ENCODE data around the gene ENOSF1.

The ENOSF1 gene

DNA sequence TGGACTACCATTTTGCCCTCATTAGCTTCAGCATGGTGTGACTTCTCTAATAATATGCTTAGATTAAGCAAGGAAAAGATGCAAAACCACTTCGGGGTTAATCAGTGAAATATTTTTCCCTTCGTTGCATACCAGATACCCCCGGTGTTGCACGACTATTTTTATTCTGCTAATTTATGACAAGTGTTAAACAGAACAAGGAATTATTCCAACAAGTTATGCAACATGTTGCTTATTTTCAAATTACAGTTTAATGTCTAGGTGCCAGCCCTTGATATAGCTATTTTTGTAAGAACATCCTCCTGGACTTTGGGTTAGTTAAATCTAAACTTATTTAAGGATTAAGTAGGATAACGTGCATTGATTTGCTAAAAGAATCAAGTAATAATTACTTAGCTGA, 38.7 kb downstream of the ENOSF1 start:
- no peak for DNase-seq (ENCODE audit: low read depth, low spot score)

DNA sequence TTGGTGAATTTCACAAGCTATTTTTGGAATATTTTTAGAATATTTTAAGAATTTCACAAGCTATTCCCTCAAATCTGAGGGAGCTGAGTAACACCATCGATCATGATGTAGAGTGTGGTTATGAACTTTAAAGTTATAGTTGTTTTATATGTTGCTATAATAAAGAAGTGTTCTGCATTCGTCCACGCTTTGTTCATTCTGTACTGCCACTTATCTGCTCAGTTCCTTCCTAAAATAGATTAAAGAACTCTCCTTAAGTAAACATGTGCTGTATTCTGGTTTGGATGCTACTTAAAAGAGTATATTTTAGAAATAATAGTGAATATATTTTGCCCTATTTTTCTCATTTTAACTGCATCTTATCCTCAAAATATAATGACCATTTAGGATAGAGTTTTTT, 39.1 kb downstream of the ENOSF1 start:
- no peak for DNase-seq (ENCODE audit: low read depth, low spot score)

DNA sequence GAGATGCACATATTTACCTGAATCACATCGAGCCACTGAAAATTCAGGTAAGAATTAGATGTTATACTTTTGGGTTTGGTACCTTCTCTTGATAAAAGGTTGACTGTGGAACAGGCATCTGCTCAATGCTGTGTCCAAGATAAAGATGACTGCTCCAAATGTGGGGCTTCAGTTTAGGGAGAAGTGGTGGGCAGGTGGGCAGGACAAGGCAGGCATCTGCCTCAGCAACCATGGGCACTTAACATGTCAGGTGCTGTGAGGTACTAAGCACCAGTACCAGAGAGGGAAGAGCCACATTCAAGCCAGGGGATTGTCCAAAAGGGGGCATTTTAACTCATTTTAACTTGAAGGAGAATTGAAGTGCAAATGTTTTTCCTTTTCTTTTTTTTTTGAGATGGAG, 41.0 kb downstream of the ENOSF1 start:
- DNase-seq (ENCODE audit: low read depth, low spot score), result no peak

DNA sequence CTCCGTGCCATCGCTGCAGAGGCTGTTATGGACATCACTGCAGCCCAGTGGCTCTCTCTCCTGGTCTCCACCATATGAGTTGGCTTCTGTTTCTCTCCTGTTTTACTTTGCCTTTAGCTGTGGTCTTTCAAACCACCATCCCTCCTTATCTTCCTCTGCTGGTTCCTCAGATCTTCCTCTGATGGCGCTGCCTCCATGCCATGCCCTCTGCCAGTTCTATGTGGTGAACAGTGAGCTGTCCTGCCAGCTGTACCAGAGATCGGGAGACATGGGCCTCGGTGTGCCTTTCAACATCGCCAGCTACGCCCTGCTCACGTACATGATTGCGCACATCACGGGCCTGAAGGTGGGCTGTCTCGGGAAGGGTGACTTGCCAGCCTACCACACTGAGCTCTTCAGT, 41.9 kb downstream of the ENOSF1 start:
- no peak for DNase-seq (ENCODE audit: low read depth, low spot score)

DNA sequence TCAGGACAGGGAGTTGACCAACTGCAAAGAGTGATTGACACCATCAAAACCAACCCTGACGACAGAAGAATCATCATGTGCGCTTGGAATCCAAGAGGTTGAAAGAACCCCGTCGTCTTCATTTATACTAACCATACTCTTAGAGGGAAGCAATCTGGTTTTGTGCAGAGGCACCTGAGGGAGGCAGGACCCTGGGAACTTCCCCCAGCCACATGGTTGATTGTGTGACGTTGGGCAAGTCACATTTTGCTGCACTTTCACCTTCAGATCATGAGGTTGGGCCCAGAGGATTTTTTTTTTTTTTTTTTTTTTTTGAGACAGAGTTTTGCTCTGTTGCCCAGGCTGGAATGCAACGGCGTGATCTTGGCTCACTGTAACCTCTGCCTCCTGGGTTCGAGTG, 43.4 kb downstream of the ENOSF1 start:
- DNase-seq (ENCODE audit: low read depth, low spot score), result no peak

DNA sequence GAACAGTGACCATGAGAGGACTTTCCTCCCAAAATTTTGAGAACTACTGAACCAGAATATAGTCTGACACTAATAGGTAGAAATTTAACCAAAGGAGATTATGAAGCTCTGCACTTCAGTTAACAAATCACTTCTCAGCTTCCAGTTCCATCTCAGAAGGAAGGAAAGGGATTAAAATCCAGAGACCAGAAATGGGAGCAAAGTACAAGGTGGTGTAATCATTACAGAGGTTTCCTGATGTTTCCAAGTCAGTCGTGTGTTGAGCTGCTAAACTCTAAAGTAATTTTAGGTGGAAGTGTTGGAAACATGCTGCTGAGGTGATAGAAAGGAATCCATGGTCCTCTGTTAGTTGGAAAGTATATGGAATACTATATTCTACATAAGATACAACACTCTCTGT, 44.2 kb downstream of the ENOSF1 start:
- DNase-seq (ENCODE audit: low read depth, low spot score), result no peak

DNA sequence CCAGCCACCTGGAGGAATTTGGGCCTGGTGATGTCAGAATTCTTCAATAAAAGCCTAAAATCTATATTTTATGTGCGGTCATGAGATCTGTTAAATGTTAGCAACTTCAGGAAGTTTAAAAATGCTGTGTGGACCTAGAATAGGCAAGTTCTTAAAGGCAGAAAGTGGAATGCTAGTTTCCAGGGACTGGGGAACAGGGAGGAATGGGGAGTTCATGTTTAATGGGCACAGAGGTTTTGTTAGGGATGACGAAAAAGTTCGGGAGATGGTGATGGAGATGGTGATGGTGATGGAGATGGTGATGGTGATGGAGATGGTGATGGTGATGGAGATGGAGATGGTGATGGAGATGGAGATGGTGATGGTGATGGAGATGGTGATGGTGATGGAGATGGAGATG, 45.8 kb downstream of the ENOSF1 start:
- no peak for DNase-seq (ENCODE audit: low read depth, low spot score)

DNA sequence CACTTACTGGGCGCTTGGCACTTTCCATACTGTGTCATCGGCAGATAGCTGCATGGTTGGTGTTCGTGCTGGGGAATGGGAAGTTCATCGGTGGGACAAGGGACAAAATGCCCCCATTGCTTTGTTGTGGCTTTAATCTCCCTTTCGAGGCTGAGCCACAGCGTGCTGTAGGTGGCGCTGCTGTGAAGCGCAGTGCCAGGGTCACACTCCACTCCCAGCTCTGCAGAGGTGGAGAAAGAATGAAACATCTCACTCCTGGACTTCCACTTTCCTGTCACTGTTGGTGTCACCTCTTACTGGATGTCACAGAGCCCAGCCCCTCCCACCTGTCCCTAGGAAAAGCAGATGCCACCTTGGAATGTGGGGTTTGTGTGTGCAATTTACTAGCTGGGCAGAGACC, 46.3 kb downstream of the ENOSF1 start:
- DNase-seq (ENCODE audit: low read depth, low spot score), result no peak

DNA sequence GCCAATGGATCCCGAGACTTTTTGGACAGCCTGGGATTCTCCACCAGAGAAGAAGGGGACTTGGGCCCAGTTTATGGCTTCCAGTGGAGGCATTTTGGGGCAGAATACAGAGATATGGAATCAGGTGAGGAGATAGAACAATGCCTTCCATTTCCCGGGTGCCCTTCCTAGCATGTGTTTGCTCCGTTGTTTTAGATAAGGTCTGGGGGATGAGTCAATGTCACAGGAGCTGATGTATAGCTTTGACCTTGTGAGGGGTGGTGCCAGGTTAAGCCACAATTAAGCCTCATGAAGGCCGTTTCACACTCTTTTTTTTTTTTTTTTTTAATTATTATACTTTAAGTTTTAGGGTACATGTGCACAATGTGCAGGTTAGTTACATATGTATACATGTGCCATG, 50.2 kb downstream of the ENOSF1 start:
- DNase-seq (ENCODE audit: low read depth, low spot score), result no peak

DNA sequence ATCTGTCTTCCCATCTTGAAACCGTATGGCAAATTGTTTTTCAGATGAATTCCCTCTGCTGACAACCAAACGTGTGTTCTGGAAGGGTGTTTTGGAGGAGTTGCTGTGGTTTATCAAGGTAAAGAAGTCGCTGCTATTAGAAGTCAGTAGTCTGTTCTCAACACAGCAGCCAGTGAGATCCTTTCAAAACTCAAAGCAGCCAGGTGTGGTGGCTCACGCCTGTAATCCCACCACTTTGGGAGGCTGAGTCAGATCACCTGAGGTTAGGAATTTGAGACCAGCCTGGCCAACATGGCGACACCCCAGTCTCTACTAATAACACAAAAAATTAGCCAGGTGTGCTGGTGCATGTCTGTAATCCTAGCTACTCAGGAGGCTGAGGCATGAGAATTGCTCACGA, 52.8 kb downstream of the ENOSF1 start:
- no peak for DNase-seq (ENCODE audit: low read depth, low spot score)

DNA sequence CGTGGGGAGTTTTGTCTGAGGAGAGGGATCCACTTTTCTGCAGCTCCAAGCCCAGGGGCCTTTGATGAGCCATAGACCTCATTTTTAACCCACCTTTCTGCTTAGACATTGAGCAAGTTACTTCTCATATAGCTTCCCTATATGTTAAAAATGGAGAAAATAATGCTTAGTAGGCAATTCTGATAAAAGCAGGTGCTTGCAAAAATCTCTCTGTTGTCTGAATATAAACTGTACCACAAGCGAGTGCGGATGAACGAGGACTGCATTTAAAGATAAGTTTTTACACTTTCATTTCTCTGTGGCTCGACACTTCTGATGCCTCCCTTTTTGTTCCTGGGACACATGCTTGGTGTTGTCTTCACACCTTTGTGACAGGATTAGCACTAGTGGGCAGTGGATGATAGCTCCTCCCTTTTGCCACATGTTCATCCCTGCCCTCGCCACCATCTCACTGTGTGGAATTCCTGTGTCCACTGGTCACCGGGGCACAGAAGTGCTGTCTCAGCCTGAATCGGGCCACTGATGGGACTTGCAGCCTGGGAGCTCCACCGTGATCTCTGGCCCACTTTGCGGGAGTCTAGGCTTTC, 53.4 kb downstream of the ENOSF1 start:
- no peak for DNase-seq (ENCODE audit: low read depth, low spot score)

DNA sequence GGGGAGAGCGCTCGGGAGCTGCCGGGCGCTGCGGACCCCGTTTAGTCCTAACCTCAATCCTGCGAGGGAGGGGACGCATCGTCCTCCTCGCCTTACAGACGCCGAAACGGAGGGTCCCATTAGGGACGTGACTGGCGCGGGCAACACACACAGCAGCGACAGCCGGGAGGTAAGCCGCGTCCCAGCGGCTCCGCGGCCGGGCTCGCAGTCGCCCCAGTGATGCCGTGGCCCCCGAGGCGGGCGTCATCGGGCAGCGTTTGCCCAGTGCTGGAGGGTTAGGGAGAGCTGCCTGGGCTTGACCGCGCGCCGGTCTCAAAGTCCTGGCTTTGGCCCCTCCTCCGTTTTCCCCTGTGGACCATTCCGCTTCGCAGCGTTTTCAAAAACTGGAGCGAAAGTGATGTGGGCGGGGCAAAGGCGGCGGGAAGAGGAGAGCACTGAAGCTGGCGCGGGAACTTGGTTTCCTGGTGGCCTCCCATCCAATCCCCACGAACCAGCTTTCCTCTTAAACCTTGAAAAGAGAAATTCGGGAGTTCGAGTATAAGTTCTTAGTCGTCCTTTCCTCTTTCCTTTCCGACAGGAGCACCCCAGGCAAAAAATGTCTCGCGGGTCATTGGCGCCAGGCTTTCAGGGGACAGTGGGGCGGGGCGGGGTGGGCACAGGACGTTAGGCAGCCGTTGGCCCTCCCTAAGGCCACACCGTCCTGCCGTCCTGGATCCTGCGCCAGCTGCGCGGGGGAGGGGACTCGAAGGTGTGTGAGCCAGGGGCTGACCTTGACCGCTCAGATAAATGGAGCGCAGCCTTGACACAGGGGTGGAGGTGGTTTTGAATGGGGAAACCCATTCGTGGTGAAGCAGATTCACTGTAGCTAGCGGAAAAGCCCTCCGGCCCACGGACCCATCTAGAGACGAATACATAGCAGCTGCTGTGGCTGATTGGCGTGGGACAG, 54.2 kb downstream of the ENOSF1 start:
- peak; percentile 73 for DNase-seq (ENCODE audit: low read depth, low spot score)

DNA sequence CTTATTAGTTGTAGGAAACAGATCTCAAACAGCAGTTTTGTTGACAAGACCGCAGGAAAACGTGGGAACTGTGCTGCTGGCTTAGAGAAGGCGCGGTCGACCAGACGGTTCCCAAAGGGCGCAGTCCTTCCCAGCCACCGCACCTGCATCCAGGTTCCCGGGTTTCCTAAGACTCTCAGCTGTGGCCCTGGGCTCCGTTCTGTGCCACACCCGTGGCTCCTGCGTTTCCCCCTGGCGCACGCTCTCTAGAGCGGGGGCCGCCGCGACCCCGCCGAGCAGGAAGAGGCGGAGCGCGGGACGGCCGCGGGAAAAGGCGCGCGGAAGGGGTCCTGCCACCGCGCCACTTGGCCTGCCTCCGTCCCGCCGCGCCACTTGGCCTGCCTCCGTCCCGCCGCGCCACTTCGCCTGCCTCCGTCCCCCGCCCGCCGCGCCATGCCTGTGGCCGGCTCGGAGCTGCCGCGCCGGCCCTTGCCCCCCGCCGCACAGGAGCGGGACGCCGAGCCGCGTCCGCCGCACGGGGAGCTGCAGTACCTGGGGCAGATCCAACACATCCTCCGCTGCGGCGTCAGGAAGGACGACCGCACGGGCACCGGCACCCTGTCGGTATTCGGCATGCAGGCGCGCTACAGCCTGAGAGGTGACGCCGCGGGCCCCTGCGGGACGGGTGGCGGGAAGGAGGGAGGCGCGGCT, 55.0 kb downstream of the ENOSF1 start, which contains the start of gene TYMS:
Gene TYMS (plus strand): TSS at position 343 of the 690 bp plus-strand sequence. CDS start 90 bp downstream, at position 433.
- no peak for DNase-seq (ENCODE audit: low read depth, low spot score)

DNA sequence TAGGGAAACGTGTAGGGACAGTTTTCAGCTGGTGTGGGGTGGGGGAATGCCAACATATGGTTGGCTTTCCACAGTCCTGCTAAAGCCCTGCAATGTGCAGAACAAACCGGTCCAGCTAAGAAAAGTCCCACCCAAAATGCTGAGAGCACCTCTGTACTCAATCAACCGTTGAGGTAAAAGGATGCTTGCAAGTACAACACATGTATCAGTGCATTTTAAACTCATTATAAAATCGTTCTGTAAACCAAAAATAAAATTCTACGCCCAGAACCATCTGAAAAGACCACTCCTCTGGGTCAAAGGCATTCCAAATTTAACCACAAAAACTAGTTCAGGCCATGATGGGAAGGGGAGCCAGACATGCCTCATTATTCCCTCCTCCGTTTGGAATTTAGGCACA, 57.0 kb downstream of the ENOSF1 start:
- no peak for DNase-seq (ENCODE audit: low read depth, low spot score)

DNA sequence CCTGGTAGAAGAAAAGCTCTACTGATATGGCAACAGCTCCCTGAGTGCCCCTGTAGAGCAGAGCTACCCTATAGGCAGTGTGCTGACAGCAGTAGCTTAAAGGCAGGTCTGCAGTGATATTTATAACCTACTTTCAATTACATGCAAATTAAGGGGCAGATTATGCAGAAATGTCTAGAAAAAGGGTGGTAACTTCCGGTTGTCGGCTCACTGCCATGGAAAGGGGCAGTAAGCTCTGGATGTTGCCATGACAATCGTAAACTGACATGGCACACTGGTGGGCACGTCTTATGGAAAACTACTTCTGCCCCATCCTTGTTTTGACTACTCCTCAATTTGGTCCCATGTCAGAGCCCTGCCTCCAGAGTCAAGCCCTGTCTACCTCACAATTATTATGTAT, 57.8 kb downstream of the ENOSF1 start:
- DNase-seq (ENCODE audit: low read depth, low spot score), result no peak

DNA sequence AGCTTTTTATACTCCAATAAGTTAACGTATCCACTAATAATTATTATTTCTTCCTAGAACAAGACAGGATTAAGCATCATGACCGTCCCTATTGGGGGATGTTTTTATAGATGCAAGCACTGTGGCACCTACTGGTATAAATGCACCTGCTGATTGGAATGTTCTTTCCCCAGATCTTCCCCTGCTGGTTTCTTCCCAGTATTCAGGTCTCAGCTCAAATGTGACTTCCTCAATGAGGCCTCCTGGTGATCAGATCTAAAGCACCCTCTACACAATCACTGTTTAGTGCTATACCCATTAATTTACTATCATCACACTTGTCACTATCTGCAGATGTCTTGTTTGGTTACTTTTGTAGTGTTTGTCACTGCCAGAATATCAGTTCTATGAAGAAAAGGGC, 58.9 kb downstream of the ENOSF1 start:
- no peak for DNase-seq (ENCODE audit: low read depth, low spot score)

DNA sequence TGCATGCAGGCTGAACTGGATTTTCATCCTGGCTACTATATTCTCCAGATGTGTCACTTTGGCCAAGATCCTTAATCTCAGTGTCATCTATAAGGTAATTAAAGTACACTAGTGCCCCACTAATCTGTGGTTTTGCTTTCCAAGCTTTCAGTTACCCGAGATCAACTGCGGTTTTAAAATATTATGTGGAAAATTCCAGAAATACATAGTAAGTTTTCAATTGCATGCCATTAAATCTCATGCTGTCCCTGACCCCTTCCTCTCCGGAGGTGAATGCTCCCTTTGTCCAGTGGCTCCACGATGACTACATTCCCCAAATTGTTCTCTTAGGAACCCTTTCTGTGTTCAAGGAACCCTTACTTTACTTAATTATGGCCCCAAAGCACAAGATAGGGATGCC, 60.3 kb downstream of the ENOSF1 start:
- no peak for DNase-seq (ENCODE audit: low read depth, low spot score)

DNA sequence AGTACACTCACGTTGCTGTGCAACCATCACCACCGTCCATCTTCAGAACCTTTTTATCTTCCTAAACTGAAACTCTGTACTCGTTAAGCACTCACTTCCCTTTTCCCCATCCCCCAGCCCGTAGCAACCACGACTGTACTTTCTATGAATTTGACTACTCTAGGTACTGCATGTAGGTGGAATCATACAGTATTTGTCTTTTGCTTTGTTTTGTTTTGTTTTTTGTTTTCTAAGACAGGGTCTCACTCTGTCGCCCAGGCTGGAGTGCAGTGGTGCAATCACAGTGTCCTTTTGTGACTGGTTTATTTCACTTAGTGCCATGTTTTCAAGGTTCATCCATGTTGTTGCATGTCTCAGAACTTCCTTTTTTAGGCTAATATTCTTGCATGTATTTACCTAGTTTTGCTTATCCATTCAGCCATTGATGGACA, 62.0 kb downstream of the ENOSF1 start:
- no peak for DNase-seq (ENCODE audit: low read depth, low spot score)

DNA sequence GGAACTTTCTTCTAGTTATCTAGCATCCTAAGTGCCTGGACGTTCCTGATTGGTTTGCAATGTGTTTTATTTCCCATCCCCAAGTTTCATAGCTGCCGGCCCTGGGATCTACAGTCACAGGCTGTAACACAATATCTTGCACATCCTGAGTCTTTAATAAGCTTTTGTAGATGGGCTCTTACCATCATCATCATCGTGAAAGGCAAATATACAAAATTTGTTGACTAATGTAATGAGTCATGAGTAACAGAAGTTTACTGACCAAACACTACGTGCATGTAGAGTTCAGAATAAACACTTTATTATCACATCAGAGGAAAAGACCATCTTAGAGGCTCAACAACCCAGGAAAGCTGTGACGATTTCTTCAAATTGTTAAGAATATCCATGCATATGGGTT, 63.1 kb downstream of the ENOSF1 start:
- no peak for DNase-seq (ENCODE audit: low read depth, low spot score)

DNA sequence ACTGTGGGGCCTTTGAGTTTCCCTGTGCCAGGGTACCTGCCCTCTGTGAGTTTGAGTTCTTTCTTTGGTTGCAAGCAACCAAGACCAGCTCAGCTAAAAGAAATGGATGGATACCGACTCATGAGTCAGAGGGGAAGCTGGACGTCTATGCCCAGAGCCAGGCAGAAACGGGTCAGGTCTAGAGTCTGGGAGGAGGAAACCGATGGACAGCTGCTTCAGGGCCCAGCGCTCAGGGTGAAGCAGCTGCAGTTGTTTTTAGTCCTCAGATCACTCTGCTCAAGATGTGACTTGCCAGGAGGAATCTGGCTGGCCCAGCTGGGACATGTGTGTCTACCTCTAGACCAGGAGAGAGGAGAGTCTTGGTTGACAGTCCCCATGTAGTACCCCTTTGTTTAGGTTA, 65.1 kb downstream of the ENOSF1 start:
- DNase-seq (ENCODE audit: low read depth, low spot score), result no peak

DNA sequence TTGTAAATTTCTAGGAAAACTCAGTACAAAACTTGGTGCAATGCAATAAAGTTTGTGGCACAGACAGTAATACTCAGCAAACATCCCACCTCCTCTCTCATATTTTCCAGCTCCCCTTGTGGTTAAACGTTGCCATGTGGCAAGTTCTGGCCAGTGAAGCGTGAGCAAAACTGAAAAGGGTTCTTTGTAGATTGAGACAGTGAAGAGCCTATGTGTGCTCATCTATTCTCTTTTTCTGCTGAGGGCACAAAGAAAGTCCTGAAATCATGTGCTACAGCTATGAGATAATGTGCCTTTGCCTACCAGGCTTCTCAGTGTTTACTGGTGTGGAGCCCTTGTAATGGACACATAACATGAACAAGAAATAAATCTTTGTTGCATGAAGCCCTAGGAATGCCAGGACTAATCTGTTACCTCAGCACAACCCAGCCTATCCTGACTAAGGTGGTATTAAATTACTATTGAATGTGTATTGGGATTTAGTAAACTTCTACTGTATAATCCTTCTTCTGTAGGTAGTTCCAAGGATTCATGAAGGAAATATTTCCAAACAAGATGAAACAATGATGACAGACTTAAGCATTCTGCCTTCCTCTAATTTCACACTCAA, 67.9 kb downstream of the ENOSF1 start:
- no peak for DNase-seq (ENCODE audit: low read depth, low spot score)

DNA sequence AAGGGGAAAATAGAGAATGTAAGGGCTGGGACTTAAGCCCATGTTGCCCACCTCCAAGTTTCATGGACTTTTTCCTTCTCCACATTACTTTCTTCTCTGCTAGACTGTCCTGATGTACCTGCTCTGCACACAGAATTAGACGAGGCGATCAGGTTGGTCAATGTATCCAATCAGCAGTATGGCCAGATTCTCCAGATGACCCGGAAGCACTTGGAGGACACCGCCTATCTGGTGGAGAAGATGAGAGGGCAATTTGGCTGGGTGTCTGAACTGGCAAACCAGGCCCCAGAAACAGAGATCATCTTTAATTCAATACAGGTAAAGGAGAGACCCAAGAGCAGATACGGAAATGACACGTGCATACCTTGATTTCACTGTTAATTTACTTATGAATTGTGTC, 71.2 kb downstream of the ENOSF1 start:
- no peak for DNase-seq (ENCODE audit: low read depth, low spot score)
